Activated naive CD8-positive, alpha-beta T cell (primary cell): ENCODE data around the gene PBX1.

ENCODE experiments used
- H3K27ac Mint-ChIP-seq: one replicate; pipeline ENCODE4 v1.8.0; 2021; ENCODE audit warnings: mixed read lengths
- H3K27me3 Mint-ChIP-seq: one replicate; pipeline ENCODE4 v1.8.0; 2021; ENCODE audit warnings: mixed read lengths
- H3K36me3 Mint-ChIP-seq: one replicate; pipeline ENCODE4 v1.8.0; 2021; ENCODE audit warnings: mixed read lengths
- H3K4me1 Mint-ChIP-seq: one replicate; pipeline ENCODE4 v1.8.0; 2021; ENCODE audit warnings: low read depth, mixed read lengths
- H3K4me3 Mint-ChIP-seq: one replicate; pipeline ENCODE4 v1.8.0; 2021; ENCODE audit warnings: mild to moderate bottlenecking, mixed read lengths
- H3K9me3 Mint-ChIP-seq: one replicate; pipeline ENCODE4 v1.8.0; 2021; ENCODE audit warnings: low read depth, mixed read lengths

The PBX1 gene

GRCh38 chr1:164784960-164785359, 226.0 kb downstream of the PBX1 start:
- Mint-ChIP-seq H3K27ac (no peak overlapping the region), H3K4me1 (peaks cover 2% of the 10 kb centered on the region), H3K9me3 (no peaks in the 10 kb centered on the region), H3K4me3 (no peak overlapping the region), H3K36me3 (no peaks in the 10 kb centered on the region), H3K27me3 (peaks cover 4% of the 10 kb centered on the region)

- Mint-ChIP-seq H3K27ac (no peak overlapping the region), H3K27me3 (peaks cover 6% of the 10 kb centered on the region), H3K9me3 (no peaks in the 10 kb centered on the region), H3K4me1 (peaks cover 2% of the 10 kb centered on the region), H3K36me3 (no peaks in the 10 kb centered on the region), H3K4me3 (no peak overlapping the region)
These were observed 227.0 kb downstream of the PBX1 start for GRCh38 chr1:164785841-164786534.

GRCh38 chr1:164786980-164787833, 228.2 kb downstream of the PBX1 start:
- Mint-ChIP-seq H3K4me1 (peaks cover 2% of the 10 kb centered on the region), H3K27ac (no peak overlapping the region), H3K36me3 (no peaks in the 10 kb centered on the region), H3K4me3 (no peak overlapping the region), H3K9me3 (no peaks in the 10 kb centered on the region), H3K27me3 (peaks cover 6% of the 10 kb centered on the region)

- Mint-ChIP-seq H3K4me1 (peaks cover 2% of the 10 kb centered on the region), H3K4me3 (no peak overlapping the region), H3K27me3 (peaks cover 6% of the 10 kb centered on the region), H3K27ac (no peak overlapping the region), H3K36me3 (no peaks in the 10 kb centered on the region), H3K9me3 (no peaks in the 10 kb centered on the region)
These were observed 228.8 kb downstream of the PBX1 start for GRCh38 chr1:164787834-164788231.

GRCh38 chr1:164790081-164790480, 231.1 kb downstream of the PBX1 start:
- no peak overlapping the region for H3K27ac Mint-ChIP-seq
- H3K4me3 Mint-ChIP-seq = no peak overlapping the region
- peaks cover 6% of the 10 kb centered on the region for H3K27me3 Mint-ChIP-seq
- H3K9me3 Mint-ChIP-seq = no peaks in the 10 kb centered on the region
- no peaks in the 10 kb centered on the region for H3K36me3 Mint-ChIP-seq
- H3K4me1 Mint-ChIP-seq = peaks cover 2% of the 10 kb centered on the region

- Mint-ChIP-seq H3K36me3 (no peaks in the 10 kb centered on the region), H3K27ac (no peak overlapping the region), H3K4me3 (no peak overlapping the region), H3K4me1 (no peaks in the 10 kb centered on the region), H3K27me3 (peaks cover 2% of the 10 kb centered on the region), H3K9me3 (no peaks in the 10 kb centered on the region)
These were observed 233.5 kb downstream of the PBX1 start for GRCh38 chr1:164792410-164793004.

- H3K27me3 Mint-ChIP-seq = peaks cover 2% of the 10 kb centered on the region
- no peaks in the 10 kb centered on the region for H3K36me3 Mint-ChIP-seq
- H3K27ac Mint-ChIP-seq = no peak overlapping the region
- H3K4me3 Mint-ChIP-seq = no peak overlapping the region
- no peaks in the 10 kb centered on the region for H3K4me1 Mint-ChIP-seq
- no peaks in the 10 kb centered on the region for H3K9me3 Mint-ChIP-seq
These were observed 235.4 kb downstream of the PBX1 start for GRCh38 chr1:164794356-164794755.

- Mint-ChIP-seq H3K9me3 (no peaks in the 10 kb centered on the region), H3K36me3 (no peaks in the 10 kb centered on the region), H3K4me3 (no peak overlapping the region), H3K27me3 (no peaks in the 10 kb centered on the region), H3K27ac (no peak overlapping the region), H3K4me1 (no peaks in the 10 kb centered on the region)
These were observed 237.9 kb downstream of the PBX1 start for GRCh38 chr1:164796916-164797315.

GRCh38 chr1:164801246-164801731, 242.3 kb downstream of the PBX1 start:
- H3K27ac Mint-ChIP-seq = no peak overlapping the region
- no peaks in the 10 kb centered on the region for H3K9me3 Mint-ChIP-seq
- H3K4me3 Mint-ChIP-seq = no peak overlapping the region
- H3K27me3 Mint-ChIP-seq = no peaks in the 10 kb centered on the region
- no peaks in the 10 kb centered on the region for H3K36me3 Mint-ChIP-seq
- no peaks in the 10 kb centered on the region for H3K4me1 Mint-ChIP-seq

GRCh38 chr1:164801791-164802502, 243.0 kb downstream of the PBX1 start:
- Mint-ChIP-seq H3K27me3 (no peaks in the 10 kb centered on the region), H3K4me3 (no peak overlapping the region), H3K9me3 (no peaks in the 10 kb centered on the region), H3K27ac (no peak overlapping the region), H3K4me1 (no peaks in the 10 kb centered on the region), H3K36me3 (no peaks in the 10 kb centered on the region)

- Mint-ChIP-seq H3K4me3 (no peak overlapping the region), H3K27me3 (no peaks in the 10 kb centered on the region), H3K4me1 (no peaks in the 10 kb centered on the region), H3K9me3 (no peaks in the 10 kb centered on the region), H3K27ac (no peak overlapping the region), H3K36me3 (no peaks in the 10 kb centered on the region)
These were observed 243.7 kb downstream of the PBX1 start for GRCh38 chr1:164802529-164803282.

GRCh38 chr1:164803366-164803765, 244.4 kb downstream of the PBX1 start:
- Mint-ChIP-seq H3K9me3 (no peaks in the 10 kb centered on the region), H3K4me3 (no peak overlapping the region), H3K27ac (no peak overlapping the region)

GRCh38 chr1:164804366-164804765, 245.4 kb downstream of the PBX1 start:
- H3K9me3 Mint-ChIP-seq = no peaks in the 10 kb centered on the region
- no peaks in the 10 kb centered on the region for H3K4me1 Mint-ChIP-seq
- no peaks in the 10 kb centered on the region for H3K36me3 Mint-ChIP-seq
- no peak overlapping the region for H3K4me3 Mint-ChIP-seq
- H3K27ac Mint-ChIP-seq = no peak overlapping the region
- H3K27me3 Mint-ChIP-seq = no peaks in the 10 kb centered on the region

More at GRCh38 chr1:164803366-164803765, 244.4 kb downstream of the PBX1 start:
- no peaks in the 10 kb centered on the region for H3K36me3 Mint-ChIP-seq
- H3K4me1 Mint-ChIP-seq = no peaks in the 10 kb centered on the region
- H3K27me3 Mint-ChIP-seq = no peaks in the 10 kb centered on the region

- Mint-ChIP-seq H3K27me3 (no peaks in the 10 kb centered on the region), H3K4me1 (no peaks in the 10 kb centered on the region), H3K9me3 (no peaks in the 10 kb centered on the region), H3K4me3 (no peak overlapping the region), H3K36me3 (no peaks in the 10 kb centered on the region), H3K27ac (no peak overlapping the region)
These were observed 246.4 kb downstream of the PBX1 start for GRCh38 chr1:164805399-164805798.
